Measurements from ENCODE around the gene ARIH1.

GRCh38 chr15:72483279-72483678 is 9.1 kb downstream of the ARIH1 start:
- TF ChIP-seq CTCF (conservative IDR thresholded peaks at IDR 0.05 in 1 of 2, IDR thresholded peaks at IDR 0.05 in 1 of 2; ENCODE audit: low read depth in 1 of 2, low read length in 2 of 2) (no peak), EZH2 (IDR thresholded peaks at IDR 0.05; ENCODE audit: low read length, missing control alignments) (no peak)
